Measurements from ENCODE around the gene NOL12.

DNA sequence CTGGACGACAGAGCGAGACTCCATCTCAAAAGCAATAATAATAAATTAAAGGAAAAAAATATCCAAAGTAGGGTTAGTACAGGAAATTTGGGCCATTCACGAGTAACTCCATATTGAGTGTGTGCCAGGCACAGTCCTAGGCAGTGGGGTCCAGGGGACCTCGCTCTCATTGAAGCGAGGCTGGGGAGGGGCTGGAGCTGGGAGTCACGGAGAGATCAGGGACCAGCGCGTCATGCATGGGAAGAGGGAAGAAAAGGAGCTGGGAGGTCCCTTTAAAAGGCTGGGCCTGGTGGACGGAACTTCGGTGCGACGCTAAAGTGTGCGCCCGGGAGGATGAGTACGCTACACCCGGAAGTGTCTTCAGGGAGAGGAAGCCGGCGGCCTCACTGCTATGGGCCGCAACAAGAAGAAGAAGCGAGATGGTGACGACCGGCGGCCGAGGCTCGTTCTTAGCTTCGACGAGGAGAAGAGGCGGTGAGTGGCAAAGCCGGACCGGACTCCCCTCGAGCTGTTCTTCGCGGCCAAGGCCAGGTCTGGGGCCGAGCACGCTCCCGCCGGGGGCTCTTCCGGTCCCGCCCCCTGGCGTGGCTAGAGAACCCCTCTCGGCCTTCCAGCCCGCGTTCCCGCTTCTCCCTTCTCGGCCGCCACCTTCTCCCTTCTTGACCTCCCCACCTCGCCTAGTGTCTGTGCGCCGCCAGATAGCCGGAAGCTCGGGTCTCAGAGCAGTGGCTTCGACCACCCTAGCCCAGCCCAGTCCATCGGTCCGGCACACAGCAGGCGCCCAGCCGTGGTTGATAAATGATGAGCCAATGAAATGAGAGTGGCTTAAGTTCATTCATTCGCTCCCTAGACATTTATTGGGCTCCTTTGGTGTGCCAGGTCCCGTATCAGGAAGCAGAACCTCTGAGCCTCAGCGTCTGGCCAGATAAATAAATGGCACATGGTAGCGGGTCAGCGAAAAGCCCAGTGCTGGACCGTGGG, at the start of gene NOL12:
- TF ChIP-seq POLR2AphosphoS5 (IDR thresholded peaks at IDR 0.05; ENCODE audit: borderline replicate concordance, low read depth, low read length) (peak; percentile 54), EZH2 (IDR thresholded peaks at IDR 0.05) (no peak)
